ENCODE measurements around the gene ZXDC. TPM values are rescaled to one million over a fixed set of nuclear protein-coding genes. Genes with fewer than 3 reads are reported as not detected.

The ZXDC gene
- total RNA-seq, 1 donor from 2014 or later: 26.6 TPM

DNA sequence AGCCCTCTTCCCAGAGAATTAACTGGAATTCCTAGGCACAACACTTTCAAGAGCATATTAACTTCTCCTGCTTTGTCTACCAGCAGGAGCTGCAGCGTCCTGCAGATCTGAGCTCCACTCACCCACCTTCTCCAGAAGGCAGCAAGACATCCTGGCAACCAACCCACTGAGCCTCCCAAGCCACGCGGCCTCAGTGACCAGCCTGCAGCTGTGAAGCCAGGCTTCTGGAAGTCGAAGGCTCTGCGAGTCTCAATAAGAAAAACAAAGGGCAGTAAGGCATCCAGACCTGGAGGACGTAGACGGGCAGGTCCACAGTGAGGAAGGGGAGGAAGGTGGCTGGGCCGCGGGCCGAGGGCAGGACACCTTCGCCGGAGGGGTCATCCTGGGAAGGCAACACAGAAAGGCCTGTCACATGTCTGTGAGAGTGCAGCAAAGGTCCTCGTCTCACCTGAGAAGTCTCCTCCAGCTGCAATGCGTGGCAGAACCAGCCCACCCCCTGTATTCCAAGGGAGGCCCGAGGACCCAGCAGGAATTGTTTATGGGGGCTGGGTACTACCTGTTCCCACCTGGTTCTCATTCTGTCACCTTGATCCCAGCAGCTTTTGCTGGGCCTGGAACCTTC lies 36.2 kb downstream of the ZXDC start:
- H3K27ac Mint-ChIP-seq (ENCODE audit: unreplicated experiment): no peak overlapping the region

DNA sequence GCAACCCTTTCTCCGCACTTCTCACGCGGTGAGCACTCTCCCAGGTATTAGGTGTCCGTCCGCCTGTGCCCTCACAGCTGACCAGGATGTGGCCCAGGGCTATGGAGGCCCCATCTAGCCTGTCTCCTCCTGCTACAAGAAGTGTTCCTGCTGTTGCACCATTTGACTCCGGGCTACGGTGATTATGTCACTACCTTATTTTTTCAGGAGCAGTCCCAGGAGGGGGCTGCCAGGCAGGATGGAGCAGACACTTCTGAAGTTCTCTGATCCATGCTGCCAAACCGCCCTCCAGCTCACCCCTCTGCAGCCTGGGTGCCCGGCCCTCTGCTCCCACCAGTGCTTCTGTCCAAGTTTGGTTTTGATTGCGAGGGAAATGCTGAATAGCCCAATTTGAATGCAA lies 36.9 kb downstream of the ZXDC start:
- no peak for TF ChIP-seq CTCF (IDR thresholded peaks at IDR 0.05)
- no peaks in the 10 kb centered on the region for H3K9me3 Mint-ChIP-seq (ENCODE audit: low read depth)
- no peak for DNase-seq (ENCODE audit: low spot score)
- H3K27me3 Mint-ChIP-seq (ENCODE audit: low read depth): no peaks in the 10 kb centered on the region
- no peak overlapping the region for H3K4me3 Mint-ChIP-seq (ENCODE audit: unreplicated experiment)
- peaks cover 16% of the 10 kb centered on the region for H3K36me3 Mint-ChIP-seq (ENCODE audit: low read depth)
- no peaks in the 10 kb centered on the region for H3K4me1 Mint-ChIP-seq (ENCODE audit: low read depth)
- H3K27ac Mint-ChIP-seq (ENCODE audit: unreplicated experiment): no peak overlapping the region

More for the DNA sequence above, 36.2 kb downstream of the ZXDC start:
- no peak for DNase-seq (ENCODE audit: low spot score)
- Mint-ChIP-seq H3K9me3 (ENCODE audit: low read depth) (no peaks in the 10 kb centered on the region), H3K27me3 (ENCODE audit: low read depth) (no peaks in the 10 kb centered on the region), H3K36me3 (ENCODE audit: low read depth) (peaks cover 16% of the 10 kb centered on the region), H3K4me1 (ENCODE audit: low read depth) (no peaks in the 10 kb centered on the region), H3K4me3 (ENCODE audit: unreplicated experiment) (no peak overlapping the region)
- no peak for TF ChIP-seq CTCF (IDR thresholded peaks at IDR 0.05)

- TF ChIP-seq CTCF (IDR thresholded peaks at IDR 0.05): no peak
- Mint-ChIP-seq H3K4me1 (ENCODE audit: low read depth) (peaks cover 3% of the 10 kb centered on the region), H3K36me3 (ENCODE audit: low read depth) (peaks cover 15% of the 10 kb centered on the region), H3K4me3 (ENCODE audit: unreplicated experiment) (no peak overlapping the region), H3K9me3 (ENCODE audit: low read depth) (no peaks in the 10 kb centered on the region), H3K27me3 (ENCODE audit: low read depth) (no peaks in the 10 kb centered on the region), H3K27ac (ENCODE audit: unreplicated experiment) (no peak overlapping the region)
- DNase-seq (ENCODE audit: low spot score): no peak
Observed at GRCh38 chr3:126438186-126438585, 37.5 kb downstream of the ZXDC start.

DNA sequence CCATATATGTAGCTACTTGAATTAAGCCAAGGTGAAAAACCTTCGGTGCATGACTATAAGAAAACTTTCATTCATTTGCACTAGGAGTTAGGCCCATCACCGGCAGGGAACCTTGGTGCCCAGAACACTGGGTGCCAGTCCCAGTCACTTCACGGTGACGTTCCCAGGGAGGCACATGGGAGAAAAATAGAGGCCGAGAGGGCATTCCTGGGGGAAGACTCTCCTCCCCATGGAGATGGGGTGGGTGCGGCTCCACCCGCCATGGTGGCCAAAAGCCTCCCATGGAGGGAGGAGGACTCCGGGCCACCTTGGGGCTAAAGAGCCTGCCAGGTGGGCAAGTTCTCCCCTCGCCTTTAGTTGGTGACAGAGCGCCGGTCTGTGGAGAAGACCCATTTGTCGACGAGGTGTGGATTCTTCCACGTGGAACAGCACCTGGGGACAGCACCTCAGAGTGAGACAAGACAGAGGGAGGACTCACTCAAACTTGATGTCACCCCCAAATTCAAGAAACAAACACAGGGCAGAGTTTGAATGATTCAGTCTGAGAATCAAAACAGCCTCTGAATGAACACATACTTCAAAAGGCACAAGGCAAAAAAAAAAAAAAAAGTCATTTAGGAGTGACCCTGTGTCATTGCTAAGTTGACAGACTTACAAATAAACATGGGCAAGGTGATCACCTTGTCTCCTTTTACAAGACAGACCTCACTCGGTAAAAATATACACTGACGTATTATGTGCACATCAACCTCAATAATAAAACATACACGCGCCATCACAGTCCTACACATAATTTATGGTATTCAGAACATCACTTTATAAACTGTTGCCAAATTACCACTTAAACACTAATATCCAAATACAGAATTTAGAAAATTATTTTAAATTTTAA lies 38.6 kb downstream of the ZXDC start:
- Mint-ChIP-seq H3K4me3 (ENCODE audit: unreplicated experiment) (no peak overlapping the region), H3K36me3 (ENCODE audit: low read depth) (peaks cover 14% of the 10 kb centered on the region), H3K4me1 (ENCODE audit: low read depth) (peaks cover 8% of the 10 kb centered on the region), H3K27ac (ENCODE audit: unreplicated experiment) (no peak overlapping the region), H3K27me3 (ENCODE audit: low read depth) (no peaks in the 10 kb centered on the region), H3K9me3 (ENCODE audit: low read depth) (no peaks in the 10 kb centered on the region)
- TF ChIP-seq CTCF (IDR thresholded peaks at IDR 0.05): no peak
- DNase-seq (ENCODE audit: low spot score): no peak

GRCh38 chr3:126435456-126436315 lies 40.0 kb downstream of the ZXDC start:
- no peaks in the 10 kb centered on the region for H3K27me3 Mint-ChIP-seq (ENCODE audit: low read depth)
- peaks cover 12% of the 10 kb centered on the region for H3K36me3 Mint-ChIP-seq (ENCODE audit: low read depth)
- no peak overlapping the region for H3K27ac Mint-ChIP-seq (ENCODE audit: unreplicated experiment)
- no peaks in the 10 kb centered on the region for H3K9me3 Mint-ChIP-seq (ENCODE audit: low read depth)
- no peak for TF ChIP-seq CTCF (IDR thresholded peaks at IDR 0.05)
- no peak for DNase-seq (ENCODE audit: low spot score)
- no peak overlapping the region for H3K4me3 Mint-ChIP-seq (ENCODE audit: unreplicated experiment)
- peaks cover 8% of the 10 kb centered on the region for H3K4me1 Mint-ChIP-seq (ENCODE audit: low read depth)

Measured in chondrocyte (in vitro differentiated cells).